Measurements from ENCODE around the gene AEBP2.

GRCh38 chr12:19533567-19533966 is 94.3 kb downstream of the AEBP2 start:
- no peak for TF ChIP-seq CTCF (IDR thresholded peaks at IDR 0.05)
- TF ChIP-seq POLR2A (IDR thresholded peaks at IDR 0.05): no peak
